Posterior cingulate gyrus (tissue), 11 donors: ENCODE data around the gene PDZRN3.

Experiments
- DNase-seq, 10 donors: peaks; one replicate each; pipeline versions ENCODE4 v3.0.0 to v3.0.0-alpha.2; 2020 to 2021; ENCODE audit warnings: mixed read lengths in 3 of 10
- intact Hi-C: fragments of 100-400 bp; cut with DNase I; formaldehyde crosslinking; loops from one replicate; pipeline ENCODE4 v1.15.1; 2023

Gene PDZRN3

DNA sequence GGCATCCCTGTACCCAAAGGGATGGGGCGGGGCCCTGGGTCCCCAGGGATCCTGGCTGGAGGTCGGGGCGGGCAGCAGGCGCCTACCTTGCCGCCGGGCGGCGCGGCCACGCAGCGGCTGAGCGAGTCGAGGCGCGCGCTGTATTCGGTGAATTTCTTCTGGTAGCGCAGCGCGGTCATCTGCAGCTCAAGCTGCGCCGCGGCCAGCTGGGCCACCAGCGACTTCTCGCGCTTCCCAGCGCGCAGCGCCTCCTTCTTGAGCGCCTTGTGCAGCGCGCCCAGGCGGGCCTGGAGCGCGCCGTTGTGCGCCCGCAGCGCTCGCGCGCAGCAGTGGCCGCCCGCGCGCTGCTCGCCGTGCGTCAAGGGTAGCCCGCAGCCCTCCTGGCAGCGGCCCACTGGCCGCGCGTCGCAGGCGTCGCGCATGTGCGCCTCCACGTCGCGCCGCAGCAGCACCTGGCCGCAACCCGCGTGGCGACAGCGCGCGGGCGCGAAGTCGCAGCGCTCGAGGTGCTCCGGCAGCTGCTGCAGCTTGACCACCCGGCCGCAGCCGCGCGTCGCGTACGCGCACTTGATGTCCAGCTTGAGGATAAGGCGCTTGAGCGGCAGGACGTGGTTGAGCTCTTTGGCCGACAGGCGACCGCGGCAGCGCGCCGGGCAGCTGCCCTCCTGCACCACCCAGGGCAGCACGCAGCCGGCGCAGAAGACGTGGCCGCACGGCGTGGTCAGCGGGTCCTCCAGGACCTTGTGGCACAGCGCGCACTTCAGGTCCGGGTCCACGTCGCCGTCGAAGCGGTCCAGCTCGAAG, 522 bp downstream of the PDZRN3 start:
- intact Hi-C loops, result loop anchor here (10.0 kb wide), 2 partner anchors 109 to 221 kb away; no protein-coding TSS in a partner anchor
- DNase-seq, result peak in 9 of 10 donors; percentile 18 to 92 (median 52)

DNA sequence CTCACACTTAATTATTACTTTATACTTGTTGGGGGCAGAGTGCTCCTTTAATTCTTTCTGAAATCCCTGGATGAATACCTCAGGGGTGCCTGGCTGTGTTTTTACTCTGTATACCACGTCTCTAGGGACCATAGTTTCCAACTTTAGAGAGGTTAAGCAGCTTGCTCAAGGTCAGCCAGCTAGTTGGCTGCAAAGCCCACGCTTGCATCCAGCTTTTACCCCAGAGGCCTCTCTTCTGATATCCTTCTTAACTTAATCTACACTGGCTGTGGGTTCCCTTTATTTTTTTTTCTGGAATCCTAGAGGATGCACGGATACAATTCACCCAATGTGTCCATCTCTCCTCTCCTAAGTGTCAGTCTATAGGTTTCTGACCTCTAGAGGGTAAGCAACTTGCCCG, 1.4 kb downstream of the PDZRN3 start:
- DNase-seq, result no peak
- intact Hi-C loops, result loop anchor here (10.0 kb wide), 2 partner anchors 109 to 221 kb away; no protein-coding TSS in a partner anchor

DNA sequence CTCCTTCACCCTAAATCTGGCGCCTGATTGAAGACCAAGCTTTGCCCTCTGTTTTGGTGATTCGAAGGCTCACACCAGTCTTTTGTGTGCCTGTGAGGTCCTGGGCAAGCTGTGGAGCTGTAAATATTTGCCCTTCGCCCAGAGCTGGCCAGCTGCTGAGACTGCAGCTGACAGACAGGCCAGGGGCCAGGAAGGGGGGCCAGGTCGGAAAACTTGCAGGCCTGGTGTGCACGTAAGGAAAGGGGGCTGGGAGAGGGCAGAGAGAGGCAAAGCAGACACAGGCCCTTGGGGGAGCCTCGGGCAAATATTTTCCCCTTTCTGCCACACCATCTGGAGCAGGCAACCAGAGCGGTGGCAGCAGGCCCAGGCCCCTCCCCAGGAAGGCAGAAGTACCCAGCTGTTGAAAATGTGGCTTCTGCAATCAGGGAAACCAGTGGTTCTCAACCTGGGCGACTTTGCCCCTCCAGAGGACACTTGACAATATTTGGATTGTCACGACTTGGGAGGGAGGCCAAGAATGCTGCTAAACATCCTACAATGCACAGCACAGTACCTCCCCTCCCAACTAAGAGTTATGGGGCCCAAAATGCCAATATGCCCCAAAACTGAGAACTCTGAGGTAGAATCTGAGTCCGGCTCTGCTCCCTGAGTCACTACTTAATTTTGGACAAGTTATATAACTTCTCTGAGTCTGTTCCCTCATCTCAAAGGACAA, 2.5 kb downstream of the PDZRN3 start:
- intact Hi-C loops, result loop anchor here (10.0 kb wide), 2 partner anchors 107 to 223 kb away; no protein-coding TSS in a partner anchor
- DNase-seq, result peak in 3 of 10 donors; percentile 14 to 79 (median 75)

DNA sequence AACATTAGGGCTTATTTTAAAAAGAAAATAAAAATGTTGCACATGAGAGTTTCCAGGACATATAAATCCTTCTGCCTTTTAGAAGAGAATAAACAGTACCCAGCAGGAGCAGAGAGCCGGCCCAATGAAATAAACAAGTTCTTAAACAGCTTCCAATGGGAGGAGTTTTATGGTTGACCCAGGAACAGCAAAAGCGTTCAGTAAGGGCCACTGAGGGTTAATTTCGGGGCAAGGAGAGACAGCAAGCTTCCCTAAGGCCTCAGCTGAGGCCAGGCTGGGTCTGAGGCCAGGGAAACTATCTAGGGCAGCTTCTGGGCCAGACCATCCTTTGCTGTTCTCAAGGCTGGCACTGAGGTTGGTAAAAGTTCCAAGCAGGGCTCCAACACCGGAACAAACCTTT, 3.4 kb downstream of the PDZRN3 start:
- intact Hi-C loops, result loop anchor here (10.0 kb wide), 2 partner anchors 107 to 223 kb away; no protein-coding TSS in a partner anchor
- peak in 2 of 10 donors; percentile 67 to 73 for DNase-seq

DNA sequence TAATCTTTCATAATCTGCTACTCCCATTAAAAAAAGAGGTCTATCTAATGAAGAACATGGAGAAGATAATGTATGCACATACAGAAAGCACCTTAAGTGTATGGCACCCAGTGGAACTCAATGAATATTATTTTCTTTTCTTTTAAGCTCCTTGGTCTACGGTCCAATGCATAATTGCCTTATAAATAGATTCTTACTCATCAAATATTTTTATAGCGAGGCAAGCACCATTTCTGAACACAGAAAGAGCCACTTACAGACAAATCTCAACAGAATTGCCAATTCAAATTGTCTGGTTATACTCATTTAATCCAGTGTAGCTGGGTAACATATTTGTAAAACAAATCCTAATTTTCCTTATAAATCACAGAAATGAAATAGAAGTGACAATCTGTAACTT, 6.3 kb downstream of the PDZRN3 start:
- DNase-seq, result no peak
- intact Hi-C loops, result no loop called here

DNA sequence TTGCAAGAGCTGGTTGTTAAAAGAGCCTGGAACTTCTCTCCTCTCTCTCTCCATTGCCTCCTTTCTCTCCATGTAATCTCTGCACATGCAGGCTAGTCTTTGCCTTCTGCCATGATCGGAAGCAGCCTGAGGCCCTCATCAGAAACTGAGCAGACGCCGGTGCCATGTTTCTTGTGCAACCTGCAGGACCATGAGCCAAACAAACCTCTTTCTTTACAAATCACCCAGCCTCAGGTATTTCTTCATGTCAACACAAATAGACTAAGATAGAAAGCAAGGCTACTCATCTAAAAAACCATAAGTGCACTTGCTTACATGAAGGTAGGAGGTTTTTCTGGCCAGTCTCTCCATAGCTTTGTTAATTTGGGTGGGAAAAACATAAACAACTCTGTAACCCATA, 8.7 kb downstream of the PDZRN3 start:
- intact Hi-C loops, result no loop called here
- no peak for DNase-seq

DNA sequence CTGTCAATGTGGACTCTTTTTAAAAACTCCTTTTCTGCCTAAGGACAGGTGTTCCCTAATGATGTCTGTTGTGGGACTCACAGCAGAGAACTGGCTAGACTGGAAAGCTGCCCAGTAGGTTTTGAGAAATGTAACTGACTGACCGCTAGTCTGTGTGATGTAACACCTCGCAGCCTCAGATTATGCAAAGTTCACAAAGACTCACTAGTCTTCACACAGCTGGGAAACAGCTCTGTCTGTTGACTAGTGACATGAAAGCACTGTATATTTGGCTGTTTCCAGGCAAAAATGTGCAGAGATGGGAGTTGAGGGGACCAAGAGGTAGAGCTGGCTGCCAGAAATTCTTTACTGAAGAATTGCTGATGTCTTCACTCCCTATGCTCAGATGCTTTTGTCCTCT, 10.3 kb downstream of the PDZRN3 start:
- DNase-seq, result no peak
- intact Hi-C loops, result no loop called here

DNA sequence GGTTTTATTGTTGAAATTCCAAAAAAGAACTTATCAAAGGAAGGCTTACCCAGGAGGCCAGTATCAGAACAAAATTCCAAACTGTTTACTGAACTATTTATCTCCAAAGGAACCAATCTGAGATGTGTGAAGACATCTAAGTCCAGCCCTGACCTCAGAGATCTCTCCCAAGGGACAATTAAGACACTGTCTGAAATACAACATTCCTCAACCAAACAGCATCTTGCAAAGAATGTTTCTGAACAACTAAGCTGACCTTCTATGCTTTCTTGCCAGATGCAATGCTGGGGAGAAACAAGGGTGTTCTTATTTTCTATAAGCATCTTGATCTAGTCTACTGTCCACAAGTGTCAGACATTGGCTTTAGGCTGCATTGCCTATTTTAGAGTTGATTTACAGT, 13.6 kb downstream of the PDZRN3 start:
- DNase-seq, result no peak
- intact Hi-C loops, result no loop called here

DNA sequence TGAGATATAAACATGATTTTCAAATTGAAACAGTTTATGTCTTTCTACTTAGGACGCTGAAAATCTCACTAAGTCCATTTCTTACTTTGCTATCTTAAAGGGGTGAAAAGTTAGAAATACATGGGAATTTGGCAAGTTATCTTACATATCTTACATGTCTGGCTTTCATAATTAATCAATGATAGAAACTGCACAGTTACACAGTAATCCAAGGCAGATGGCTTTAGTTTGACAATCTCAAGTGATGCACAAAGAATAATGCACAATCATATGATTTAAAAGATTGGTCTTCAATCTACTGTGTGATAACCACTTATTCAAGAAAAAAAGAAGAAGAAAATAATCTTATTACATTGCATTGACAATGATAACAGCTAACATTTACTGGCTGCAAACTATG, 14.2 kb downstream of the PDZRN3 start:
- intact Hi-C loops, result no loop called here
- DNase-seq, result no peak

DNA sequence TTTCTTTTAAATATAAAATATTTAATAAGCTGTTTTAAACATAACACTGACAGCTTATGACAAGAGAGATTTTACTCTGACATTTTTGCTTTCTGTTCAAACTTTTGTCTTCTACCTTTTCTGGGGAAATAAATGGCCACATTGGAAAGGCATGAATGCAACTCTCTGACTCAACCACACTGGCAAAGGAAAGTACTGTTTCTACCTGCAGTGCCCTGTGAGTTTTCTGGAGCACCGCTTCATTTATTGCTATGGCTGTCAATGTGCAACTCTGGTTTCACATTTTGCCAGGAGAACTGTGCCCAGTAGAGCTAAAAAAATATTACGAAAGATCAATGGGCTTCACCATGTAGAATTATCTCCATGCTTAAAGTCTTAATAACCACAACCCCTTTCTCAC, 15.1 kb downstream of the PDZRN3 start:
- no peak for DNase-seq
- intact Hi-C loops, result no loop called here

DNA sequence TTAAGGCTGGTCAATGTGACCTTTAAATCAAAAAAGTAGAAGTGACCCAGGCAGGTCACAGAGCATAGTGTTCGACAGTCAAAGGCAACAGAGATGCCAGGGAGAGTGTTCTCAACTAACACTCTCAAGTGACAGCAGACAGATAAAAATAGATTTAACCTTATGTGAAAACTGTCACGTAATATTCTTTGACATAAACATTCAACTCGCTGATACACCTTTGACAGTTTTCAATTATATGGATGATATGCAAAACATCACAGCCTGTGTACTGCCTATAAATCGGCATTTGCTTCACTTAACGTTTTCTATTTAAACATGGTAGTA, 15.5 kb downstream of the PDZRN3 start:
- intact Hi-C loops, result no loop called here
- DNase-seq, result no peak

DNA sequence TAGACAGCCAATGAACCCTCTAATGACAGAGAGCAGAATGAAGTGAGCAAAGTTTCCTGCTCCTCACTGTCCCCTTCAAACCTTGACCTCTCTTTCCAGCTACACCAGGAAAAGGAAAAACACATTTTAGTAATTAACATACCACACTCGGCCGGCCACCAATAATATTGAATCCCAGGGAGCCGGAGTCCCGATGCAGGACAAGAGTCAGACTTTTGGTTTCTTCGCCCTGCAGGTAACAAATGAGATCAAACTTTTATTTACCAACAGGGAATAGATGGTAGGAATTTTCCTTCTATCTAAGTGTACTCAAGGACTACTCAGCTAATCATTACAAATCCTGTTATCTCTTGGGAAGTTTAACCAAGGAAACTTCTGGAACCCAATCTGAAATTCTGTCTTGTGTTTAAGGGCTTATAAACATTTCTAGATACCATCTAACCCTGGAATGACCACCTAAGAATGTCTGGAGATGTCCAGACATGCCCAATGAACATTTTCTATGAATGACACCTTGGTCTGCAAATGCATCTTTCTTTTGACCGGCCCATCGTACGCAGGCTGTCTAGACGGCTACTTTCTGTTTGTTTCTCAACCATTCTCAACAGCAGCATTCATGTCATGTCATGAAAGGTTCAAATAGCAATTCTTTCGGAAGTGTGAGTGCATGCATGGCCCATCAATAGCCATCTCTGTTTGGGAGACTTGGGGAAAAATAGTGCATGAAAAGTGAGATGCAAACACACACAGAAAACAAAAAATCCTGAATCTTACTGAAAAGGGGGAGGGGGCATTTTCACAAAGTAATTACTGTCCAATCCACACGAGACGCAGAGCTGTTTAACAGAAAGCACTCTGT, 16.1 kb downstream of the PDZRN3 start:
- intact Hi-C loops, result no loop called here
- DNase-seq, result no peak

DNA sequence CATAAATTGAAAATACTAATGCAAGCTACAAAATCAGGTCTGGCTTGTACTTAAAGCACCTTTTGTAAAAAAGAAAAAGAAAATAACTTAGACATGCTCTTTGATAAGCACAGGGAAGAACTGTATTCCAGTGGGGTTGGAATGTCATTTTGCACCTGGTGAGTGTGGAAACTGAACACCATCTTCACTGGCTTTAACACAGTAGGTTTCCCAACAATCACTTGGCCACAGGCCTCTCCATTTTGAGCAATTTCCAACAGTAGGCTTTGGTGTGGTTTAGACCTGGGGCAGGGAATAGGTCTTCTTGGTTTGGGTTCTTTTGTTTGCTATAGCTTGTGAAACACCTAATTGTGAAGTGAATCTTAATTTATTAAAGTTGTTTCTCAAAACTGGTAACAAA, 18.9 kb downstream of the PDZRN3 start:
- intact Hi-C loops, result no loop called here
- no peak for DNase-seq

DNA sequence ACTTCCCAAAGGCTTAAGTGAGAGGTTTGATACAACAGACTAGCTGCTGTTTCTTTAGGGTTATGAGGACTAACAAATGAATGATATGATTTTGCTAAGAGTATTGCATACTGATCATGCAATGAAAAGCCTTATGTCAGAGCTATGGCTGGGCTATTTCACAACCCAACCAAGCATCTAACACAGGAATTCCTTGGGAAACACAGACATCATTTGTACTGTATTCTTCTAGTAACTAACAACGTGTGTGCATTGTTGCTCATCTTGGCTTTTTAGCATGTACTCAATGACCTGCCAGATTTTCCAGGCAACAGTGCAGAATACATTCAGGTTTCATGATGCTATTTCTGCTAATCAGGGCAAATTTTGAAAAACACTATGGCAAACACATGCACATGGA, 19.3 kb downstream of the PDZRN3 start:
- no peak for DNase-seq
- intact Hi-C loops, result no loop called here

DNA sequence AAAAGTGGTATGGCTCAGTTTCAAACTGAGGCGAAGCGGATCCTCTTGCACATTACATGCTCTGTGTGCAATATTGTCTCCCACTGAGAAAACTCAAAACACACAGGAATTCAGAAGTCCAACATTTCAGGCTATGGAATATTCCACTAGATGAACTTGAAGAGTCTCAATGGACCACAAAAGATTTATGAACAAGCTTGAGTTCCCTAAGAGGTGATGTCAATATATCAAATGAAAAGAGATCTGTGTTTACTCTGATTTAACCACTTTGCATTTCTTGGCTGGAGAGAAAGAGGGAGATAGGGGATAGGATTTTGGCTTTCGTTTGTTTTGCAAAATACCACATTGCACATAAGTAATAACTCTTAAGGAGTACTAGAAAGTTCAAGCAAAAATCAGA, 20.3 kb downstream of the PDZRN3 start:
- DNase-seq, result no peak
- intact Hi-C loops, result no loop called here

DNA sequence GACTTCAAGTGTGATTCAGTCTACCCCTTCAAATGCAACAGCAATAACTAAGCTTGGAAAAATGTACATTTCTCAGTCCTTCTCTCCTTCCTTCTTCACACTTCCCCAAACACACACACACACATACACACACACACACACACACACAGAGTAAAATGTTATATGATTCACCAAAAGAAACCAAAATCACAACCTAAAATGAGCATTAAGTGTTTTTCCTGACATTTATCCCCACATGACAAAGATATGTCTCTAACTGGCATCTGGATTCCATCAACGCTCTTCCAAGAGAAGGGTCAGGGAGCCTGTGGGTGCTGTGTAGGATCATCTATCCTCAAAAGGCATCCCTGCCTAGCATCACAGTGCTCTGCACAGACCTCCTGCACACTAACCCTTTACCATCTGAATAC, 21.0 kb downstream of the PDZRN3 start:
- no peak for DNase-seq
- intact Hi-C loops, result no loop called here

DNA sequence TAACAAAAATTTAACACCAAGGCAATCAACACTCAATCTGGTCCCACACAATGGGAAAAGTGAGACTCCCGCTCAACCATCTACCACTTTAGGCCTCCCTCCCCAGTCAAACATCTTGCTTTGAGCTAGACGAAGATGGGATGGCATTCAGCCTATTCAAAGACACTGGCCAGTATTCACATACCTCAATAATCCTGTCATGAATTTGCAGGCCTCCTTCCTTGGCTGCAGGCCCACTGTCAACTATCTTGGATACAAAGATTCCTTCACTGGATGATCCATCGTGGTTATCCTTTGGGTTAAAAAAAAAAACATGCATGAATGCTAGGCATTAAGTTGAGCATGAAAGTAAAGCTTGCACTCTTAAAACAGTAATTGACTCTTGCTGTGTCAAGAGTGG, 22.6 kb downstream of the PDZRN3 start:
- intact Hi-C loops, result no loop called here
- DNase-seq, result no peak

DNA sequence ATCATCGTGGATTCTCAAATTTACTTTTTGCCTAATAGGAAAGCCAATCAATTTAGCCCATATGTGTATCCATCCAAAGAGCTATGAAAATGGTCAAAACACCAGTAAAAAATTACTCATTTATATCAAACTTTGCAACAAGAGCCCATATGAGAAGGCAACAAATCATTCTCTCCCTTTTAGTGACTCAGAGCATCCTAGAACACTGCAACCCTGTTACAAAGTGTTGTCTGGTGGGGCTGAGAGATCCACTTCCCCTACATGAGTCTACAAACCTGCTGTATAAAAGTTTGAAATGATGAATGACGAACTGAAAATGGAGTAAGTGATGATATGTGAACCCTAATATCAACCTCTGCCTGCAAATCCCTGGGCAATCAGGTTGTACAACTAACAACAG, 23.3 kb downstream of the PDZRN3 start:
- intact Hi-C loops, result no loop called here
- no peak for DNase-seq

DNA sequence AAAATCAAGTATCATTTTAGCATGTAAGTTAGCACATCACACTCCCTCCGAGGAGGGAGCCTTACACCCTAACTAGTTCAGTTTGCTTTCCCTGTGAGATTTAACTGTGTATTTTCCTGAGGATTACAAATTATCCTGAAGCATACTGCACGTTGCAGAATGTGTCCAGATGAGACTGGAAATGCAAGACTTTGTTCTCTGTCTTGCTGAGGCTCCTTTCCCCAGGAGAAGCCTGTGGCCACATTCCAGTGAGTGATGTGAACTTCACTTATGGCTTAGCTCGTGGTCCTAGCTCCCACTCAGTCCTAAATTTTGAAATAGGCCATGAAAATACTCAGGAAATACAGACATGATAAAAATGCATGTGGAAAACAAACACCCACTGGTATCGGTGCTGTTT, 23.7 kb downstream of the PDZRN3 start:
- no peak for DNase-seq
- intact Hi-C loops, result no loop called here

DNA sequence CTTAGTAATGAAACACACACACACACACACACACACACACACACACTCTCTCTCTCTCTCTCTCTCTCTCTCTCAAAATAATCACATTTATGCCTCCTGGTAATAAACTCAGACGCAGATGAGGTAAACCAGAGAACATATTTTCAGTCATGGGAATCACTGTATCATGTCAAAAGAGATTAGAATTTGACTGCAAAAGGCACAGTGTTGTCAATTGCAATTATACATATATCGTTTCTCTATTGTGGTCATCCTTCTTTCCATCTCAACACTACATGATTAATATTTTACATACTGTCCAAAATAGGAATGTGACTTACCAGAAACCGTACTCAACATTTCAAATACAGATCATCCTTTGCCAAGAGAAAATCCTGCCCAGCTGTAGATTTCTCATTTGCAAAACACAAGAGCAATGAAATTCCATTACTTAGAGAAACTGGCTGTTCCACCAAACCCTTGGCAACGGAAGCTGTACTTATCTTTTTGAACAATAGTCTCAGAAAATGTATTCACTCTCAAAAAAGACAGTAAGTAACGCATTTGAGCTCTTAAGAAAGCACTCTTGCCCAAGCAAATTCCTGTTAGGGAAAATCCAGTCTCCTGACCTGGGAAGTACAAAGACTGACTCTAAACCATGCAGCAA, 24.3 kb downstream of the PDZRN3 start:
- no peak for DNase-seq
- intact Hi-C loops, result no loop called here

DNA sequence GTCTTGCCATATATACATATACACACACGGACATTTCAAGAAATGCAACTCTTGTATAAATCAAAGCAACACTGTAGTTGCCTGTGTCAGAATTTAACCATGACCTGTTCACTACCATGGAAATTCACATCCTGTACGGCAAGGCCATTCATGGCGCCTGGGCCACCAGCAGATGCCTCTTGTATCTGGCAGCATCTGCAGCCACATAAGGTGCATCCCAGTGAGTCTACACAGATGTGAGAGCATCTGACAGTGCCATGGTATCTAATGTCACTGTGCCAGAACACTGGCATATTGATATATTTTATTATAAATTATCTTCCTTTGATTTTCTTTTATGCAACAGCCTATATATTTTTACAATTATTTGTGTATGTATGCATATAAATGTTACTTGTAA, 25.1 kb downstream of the PDZRN3 start:
- no peak for DNase-seq
- intact Hi-C loops, result no loop called here
